HG03575 (cell line): ENCODE measurements around the gene FETUB.

Experiments
- ATAC-seq: cut with Tn5 transposase; IDR thresholded peaks from one replicate; pipeline ENCODE4 v1.9.1; 2021; ENCODE audit not compliant: unreplicated experiment, insufficient number of reproducible peaks, low FRiP score; ENCODE audit errors: extremely low read depth

Gene FETUB

GRCh38 chr3:186639778-186640472, at the start of gene FETUB:
Gene FETUB, plus strand, starts transcription at chr3:186640399. Its CDS starts 62 bp downstream, at chr3:186640461.
- no peak for ATAC-seq

GRCh38 chr3:186590580-186591295, 49.5 kb upstream of the FETUB start:
- ATAC-seq, result no peak

- ATAC-seq, result no peak
Observed at GRCh38 chr3:186592682-186593081, 47.5 kb upstream of the FETUB start.

- no peak for ATAC-seq
Observed at GRCh38 chr3:186593862-186594261, 46.3 kb upstream of the FETUB start.

GRCh38 chr3:186594591-186595113, 45.5 kb upstream of the FETUB start:
- ATAC-seq, result no peak

GRCh38 chr3:186596568-186597287, 43.5 kb upstream of the FETUB start:
- ATAC-seq, result no peak

GRCh38 chr3:186598108-186598784, 42.0 kb upstream of the FETUB start:
- ATAC-seq, result no peak

GRCh38 chr3:186598794-186599141, 41.4 kb upstream of the FETUB start:
- ATAC-seq, result no peak

GRCh38 chr3:186599142-186599784, 40.9 kb upstream of the FETUB start:
- no peak for ATAC-seq

- ATAC-seq, result no peak
Observed at GRCh38 chr3:186599785-186600166, 40.4 kb upstream of the FETUB start.

GRCh38 chr3:186600896-186601295, 39.3 kb upstream of the FETUB start:
- ATAC-seq, result no peak

- ATAC-seq, result no peak
Observed at GRCh38 chr3:186603159-186603558, 37.0 kb upstream of the FETUB start.

GRCh38 chr3:186605078-186605477, 35.1 kb upstream of the FETUB start:
- no peak for ATAC-seq

GRCh38 chr3:186605561-186606545, 34.3 kb upstream of the FETUB start:
- no peak for ATAC-seq

- no peak for ATAC-seq
Observed at GRCh38 chr3:186608624-186609215, 31.5 kb upstream of the FETUB start.

GRCh38 chr3:186609247-186609868, 30.8 kb upstream of the FETUB start:
- no peak for ATAC-seq

GRCh38 chr3:186612065-186612464, 28.1 kb upstream of the FETUB start:
- no peak for ATAC-seq
